DLD1 (cell line): ENCODE data around the gene GFI1.

Experiments used
- in situ Hi-C: cut with HindIII; loops from 2 replicates; pipeline ENCODE4 v1.10.0; 2017; ENCODE audit warnings: low sequenced_read_pairs

Gene GFI1

DNA sequence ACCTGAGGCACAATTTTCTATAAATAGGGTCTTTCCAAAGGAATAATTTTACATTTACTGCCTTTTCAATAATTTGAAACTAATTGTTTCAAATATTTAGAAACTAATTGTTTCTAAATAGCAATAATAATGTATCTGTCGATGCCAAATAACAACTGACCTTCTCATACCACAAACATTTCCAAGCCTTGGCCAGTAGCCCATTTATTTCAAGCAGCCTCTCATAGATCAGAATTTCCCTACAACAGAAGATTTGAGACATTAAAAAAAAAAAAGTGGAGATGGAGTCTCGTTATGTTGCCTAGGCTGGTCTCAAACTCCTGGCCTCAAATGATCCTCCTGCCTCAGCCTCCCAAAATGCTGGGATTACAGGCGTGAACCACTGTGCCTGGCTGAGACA lies 2.1 kb upstream of the GFI1 start:
- in situ Hi-C loops, result no loop called here

DNA sequence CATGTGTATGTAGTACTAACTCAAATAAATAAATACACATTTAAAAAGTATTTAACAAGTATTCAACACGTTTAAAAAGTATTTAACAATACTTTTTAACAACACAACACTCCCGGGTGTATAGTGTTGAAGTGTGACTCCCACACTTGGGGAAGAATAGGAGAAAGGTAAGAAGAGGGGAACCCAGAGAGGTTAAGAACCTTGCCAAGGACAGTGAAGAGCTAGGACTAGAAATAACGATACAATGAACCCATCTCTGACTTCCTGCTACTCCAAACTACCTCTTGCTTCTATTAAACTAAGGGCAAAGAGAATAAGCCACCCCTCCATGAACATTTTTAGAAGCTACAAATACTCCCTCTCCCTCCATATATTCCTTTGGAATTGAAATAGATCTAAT lies 1.7 kb upstream of the GFI1 start:
- in situ Hi-C loops, result no loop called here

DNA sequence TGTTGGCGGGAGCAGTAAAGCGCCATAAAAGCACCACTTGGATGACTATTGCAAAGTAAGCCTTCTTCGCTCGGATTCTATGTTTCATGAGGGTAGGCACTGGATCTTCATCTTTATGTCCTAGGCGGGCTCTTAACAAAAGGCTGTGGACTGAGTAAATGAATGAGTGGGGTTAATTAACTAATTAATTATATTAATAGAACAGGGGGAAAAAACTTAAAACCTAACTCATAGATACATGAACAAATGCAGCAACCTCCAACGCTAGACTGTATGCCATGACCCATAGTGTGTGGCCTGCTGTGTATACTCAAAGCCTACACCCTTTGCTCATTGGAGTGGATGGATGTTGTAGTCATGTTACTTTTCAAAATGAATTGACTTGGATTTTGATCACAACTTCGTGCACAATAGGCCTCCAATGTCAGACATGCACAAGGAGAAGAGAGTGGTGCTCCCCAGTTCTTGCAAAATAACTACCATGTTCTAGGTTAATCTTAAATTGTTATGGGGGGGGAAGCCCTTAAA lies 417 bp upstream of the GFI1 start:
- in situ Hi-C loops, result no loop called here

DNA sequence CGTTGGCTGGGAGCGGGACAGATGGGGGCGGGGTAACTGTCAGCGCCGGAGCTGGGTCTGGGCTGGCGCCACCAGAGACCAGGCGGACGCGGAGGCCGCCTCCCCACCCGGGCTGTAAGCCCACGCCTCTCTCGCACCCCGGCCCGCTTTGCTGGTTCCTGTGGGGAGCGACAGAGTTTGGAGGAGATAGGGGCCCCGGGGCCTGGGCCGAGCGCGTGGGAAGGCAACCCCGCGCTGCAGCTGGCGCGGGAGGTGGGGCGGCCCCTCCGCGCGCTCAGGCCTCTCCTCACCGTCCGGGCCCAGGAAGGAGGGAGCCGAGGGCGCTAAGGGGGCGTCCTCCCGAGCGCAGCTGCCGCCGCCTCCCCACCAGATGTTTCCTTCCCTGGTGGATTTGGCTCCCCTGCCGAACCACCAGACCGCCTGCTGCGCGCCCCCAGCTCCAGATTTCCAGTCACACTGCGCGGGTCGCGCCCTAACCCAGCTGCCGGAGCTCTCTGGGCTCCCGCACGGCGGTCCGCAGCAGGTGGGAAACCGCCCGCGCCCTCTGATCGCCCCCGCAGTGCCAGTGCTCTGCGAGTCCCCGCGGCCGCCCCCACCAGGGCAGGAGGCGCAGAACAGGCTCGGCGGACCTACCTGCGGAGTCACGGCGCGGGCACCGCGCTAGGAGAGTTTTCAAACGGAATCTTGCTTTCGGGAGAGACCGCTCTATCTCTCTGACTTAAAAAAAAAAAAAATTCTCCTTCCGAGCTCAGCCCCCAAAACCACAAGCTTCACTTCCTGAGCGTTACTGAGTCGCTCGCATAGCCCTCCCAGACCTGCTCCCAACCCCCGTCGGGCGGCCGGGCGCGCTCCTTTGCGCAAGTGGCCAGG lies 1.1 kb downstream of the GFI1 start:
- in situ Hi-C loops, result no loop called here

DNA sequence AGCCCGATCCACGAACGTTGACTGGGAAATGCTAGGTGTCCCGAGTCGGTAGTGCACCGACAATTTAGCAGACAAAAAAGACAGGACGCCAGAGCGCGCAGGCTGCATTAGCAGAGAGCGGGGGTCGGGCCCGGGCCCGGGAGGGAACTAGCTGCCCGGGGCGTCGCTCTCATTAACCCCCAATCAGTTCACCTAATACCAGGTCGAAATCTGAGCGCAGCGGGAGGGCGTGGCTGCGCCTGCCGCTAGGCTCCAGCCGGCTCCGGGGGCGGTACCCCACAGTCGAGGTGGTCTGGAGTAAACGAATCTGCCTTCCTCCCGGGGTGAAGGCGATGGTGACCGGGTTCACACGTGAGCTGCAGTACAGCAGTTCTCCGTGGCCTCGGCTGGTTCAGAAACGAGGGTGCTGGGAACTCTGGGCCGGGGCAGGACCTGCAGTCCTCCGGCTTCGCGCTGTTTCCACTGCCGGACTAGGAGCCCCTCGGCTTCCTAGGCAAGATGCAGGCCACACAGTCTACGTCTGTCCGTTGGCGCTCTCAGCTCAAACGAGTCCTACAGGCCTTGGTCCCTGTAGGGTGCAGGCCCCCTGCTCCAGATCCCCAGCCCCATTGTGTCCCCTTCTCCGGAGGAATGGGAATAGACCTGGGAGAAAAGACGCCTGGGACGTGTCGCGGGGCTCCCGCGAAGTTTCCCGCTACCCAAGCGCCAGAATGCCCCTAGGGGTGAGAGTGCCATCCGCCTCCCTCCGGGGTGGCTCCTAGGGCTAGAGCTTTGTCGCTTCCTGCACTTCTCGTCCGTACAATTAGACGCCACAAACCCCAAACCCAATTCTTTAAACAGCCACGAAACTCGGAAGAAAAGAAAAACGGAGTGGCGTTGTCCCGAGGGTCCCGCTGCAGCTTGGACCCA lies 2.0 kb downstream of the GFI1 start:
- in situ Hi-C loops, result no loop called here

DNA sequence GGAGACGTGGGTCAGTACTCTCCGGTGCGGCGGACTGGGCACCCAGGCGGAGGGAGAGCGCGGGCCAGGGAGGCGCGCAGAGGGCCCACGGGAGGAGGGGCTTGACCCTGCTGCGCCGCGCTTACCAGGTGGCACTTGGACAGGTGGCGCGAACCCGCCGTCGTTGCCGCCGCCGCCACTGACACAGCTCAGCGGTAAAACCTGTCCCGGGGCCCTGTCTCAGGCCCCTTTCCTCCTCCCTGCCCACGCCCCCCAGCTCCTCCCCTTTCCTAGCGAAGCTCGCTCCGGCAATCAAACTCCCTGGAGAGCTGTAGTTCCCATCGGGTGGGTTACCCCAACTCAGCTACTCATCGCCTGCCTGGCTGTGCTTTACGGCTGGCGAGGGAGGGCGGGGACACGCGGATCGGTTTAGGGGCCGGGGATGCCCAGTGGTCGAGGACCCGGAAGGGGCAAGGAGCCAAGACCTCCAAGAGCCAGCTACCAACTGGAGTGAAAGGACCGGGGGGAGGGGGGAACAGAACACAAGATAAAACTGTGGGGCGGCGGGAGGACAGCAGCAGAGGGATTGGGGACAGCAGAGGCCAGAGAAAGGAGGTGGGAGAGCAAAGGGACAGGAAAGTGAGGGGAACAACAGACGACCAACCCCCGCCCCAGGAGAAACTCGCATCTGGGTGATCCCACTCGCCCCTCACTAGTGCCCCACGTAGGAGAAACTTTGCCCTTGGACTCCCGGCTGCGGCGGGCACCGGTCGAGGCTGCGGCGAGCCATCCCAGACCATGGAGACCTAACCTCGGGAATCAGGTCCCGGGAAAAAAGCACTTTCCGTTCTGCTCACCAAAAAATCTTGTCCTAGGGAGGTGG lies 2.9 kb downstream of the GFI1 start:
- in situ Hi-C loops, result no loop called here

DNA sequence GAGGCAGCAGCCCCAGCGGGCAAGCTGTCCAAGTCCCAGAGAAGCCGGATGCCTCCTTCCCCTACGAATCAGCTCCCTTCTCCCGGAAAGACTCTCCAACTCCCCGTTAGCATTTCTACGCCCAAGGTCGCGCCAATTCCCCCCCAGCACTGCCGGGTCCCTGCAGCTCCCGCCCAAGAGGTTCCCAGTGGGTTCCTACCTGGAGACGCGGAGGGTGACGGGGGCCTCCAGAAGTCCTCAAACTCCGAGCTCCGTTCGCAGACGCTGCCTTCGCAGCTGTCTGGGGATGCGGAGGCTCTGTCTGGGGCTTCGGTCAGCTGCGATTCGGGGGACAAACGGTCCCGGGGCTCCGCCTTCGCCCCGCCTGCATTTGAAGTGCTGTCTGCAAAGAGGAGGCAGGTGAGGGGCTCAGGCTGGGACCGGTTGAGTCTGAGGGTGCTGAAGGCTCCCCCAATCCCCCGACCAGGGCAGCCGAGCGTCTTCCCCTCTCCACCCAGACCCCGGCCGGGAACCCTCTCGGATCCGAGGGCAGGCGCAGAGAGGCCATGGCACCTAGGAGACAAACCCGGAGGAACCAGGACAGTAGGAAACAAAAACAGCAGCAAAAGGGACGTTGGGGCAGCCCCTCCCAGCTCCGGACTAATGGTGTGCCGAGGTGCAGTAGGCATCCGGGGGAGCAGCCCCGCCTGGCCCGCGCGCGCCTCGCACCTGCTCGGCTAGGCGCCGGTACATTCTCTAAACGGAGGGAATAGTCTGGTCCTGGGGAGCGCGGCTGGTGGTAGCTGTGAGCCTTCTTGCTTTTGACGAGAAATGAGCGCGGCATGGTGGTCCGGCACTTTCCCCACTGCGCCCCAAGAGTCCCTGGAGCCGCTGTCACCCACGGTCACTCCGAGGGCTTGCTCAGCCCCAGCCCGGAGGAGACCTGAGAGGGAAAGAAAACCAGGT lies 3.8 kb downstream of the GFI1 start:
- in situ Hi-C loops, result no loop called here

DNA sequence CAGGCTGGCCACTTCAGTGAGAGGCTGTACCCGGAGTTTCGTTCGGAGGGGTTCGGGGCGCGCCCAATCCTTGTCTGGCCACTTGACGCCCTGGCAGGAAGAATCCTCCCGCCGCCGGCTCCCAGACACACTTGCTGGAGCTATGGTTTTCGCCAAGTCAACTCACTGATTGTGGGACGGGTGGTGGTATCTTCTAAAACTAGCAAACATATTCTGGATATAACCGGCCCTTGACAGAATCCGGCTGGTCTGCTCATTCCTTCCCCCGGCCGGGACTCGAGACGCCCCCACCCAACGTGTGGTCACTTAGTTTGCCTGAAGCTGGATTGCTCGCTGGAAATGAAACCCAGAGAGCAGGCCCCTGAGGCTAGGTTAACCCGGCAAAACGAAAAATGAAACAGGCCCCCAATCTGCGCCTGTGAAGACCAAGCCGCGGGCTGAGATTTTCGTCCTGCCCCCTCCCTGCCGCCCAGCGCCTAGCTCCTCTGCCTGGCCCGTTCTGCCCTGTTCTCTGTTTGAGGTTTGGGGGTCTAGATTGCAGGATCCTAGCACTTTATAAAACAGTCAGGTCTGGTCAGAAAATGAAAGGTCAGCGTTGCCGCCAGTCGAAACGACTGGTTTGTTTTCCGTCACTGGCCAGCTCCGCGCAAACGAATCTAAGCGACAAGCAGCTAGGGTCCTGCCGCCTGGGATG lies 4.6 kb downstream of the GFI1 start:
- in situ Hi-C loops, result no loop called here

DNA sequence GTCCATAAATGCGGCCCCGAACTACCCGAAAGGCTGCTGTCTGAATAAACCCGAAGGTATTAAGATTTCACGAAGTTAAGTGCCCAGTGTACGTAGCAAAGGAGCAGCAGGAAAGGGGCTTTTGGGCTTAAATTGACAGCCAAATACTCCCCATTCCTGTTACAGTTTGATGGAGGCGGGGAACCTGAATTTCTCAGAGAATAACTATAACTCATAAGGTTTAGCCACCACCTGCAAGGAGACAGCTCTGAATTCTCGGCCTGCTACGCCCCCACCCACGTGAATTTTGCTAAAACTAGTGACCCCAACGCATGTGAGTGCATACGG lies 5.2 kb downstream of the GFI1 start:
- in situ Hi-C loops, result no loop called here

DNA sequence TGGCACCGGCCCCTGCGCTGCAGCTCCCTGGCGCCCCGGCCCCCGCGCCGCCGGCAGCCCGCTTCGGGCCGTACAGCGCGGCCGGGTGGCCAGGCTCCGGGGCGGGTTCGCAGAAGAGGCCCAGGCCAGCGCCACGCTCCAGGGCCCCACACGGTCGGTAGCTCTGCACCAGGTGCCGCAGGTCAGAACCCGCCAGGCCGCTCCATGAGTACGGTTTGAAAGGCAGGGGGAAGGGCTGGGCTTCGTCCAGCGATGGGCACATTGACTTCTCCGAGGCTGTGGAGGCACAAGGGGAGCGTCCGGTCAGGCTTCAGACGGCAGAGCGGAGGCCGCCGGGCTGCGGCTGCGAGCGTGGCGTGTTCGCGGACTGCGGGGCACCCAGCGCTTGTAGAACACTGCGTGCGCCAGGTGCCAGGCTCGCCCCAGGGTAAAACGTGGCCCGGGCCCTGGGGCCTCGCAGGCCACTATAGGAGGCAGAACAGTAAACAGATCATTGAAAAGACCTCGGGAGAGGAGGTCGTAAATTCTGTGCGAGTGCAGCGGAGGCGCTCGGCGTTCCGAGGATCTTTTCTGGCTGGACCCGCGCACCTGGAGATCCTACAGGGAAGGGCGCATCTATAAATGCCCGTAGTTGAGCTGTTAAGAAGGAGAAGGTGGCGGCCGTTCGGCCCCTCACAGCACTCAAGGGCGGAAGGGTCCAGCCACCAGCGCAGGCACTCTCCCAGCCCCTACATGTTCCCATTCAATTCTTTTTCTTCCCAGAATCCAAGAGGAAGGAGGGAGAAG lies 5.7 kb downstream of the GFI1 start:
- in situ Hi-C loops, result no loop called here

DNA sequence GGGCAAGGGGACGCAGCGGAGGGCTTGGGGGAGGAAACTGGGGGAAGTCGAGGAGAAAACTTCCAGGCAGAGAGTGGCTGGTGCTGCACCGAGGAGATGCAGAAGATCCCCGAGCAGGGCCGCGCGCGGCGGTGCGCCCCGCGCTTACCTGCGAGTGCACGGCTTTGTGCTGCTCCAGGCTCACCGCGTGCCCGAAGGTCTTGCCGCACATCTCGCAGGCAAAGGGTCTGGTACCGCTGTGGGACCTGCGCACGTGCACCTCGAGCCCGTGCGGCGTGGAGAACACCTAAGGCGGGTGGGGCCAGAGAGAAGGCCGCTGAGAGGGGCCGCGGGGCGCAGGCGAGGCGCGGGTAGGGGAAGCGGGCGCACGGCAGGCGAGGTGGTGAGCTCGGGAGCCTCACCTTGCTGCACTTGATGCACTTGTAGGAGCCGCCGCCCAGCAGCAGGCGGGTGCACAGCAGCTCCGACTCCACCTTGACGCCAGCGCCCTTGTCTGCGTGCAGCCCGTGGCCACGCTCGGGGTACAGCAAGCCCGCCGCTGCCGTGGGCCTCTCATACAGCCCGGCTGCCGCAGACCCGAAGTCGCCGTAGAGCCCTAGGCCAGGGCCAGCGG lies 6.4 kb downstream of the GFI1 start:
- in situ Hi-C loops, result no loop called here

DNA sequence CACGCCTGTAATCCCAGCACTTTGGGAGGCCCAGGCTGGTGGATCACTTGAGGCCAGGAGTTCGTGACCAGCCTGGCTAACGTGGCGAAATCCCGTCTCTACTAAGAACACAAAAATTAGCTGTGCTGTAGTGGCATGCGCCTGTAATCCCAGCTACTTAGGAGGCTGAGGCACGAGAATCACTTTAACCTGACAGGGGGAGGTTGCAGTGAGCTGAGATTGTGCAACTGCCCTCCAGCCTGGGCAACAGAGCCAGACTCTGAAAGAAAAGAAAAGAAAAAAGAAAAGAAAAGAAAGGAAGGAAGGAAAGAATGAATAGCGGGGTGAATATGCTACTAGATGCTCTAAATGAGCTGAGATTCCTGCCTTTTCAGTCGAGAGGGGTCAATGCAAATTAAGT lies 7.1 kb downstream of the GFI1 start:
- in situ Hi-C loops, result no loop called here

DNA sequence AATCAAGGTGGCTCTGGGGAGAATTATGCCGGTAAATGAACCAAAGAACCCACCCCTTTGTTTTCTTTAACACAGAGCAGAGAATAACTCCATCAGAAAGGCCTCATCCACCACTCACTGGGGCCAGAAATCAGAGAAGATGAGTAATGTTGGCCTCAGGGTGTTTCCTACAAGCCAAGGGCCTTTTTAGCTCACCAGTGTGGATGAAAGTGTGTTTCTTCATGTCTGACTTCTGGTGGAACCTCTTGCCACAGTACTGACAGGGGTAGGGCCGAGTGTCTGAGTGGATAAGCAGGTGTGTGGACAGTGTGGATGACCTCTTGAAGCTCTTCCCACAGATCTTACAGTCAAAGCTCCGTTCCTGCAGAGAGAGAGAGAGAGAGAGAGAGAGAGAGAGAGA lies 8.3 kb downstream of the GFI1 start:
- in situ Hi-C loops, result no loop called here

DNA sequence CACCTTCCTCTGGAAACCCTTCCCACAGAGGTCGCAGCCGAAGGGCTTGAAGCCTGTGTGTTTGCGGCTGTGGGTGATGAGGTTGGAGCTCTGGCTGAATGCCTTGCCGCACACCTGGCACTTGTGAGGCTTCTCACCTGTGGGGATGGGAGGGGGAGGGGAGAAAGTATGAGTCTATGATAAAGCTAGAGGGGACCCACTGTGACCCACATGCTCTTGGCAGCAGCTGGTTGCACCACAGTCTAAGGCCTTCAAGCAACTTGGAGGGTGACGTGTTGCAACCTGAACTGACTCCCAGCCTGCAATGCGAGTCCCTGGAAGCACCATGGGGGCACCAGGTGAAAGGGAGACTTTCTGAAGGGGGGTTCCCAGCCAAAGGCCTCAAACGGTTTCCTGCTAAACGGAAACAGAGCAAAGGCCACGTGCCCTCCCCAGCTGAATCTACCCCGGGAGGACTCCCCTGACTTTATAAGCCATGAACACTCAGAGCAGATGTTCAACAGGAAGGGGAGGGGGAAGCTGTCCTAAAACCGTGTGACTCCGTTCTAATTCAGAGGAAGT lies 10.6 kb downstream of the GFI1 start:
- in situ Hi-C loops, result no loop called here

DNA sequence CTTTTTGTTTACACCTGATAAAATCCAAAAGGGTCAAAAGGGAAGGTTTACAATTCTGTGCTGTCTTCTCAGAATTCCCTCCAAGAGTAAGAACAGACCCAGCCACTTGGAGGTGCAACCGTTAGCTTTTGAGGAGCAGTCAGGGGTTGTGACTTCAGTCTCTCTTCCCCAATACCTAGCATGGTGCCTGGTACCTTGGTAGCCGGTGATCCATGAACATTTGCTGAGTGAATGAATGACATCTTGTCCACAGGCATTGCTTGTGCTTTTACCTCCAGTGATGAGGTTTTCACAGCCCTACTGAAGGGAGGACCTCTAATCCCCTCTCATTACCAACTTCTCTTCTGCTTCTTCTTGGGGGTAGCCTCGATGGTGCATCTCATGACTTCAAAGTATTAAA lies 11.7 kb downstream of the GFI1 start:
- in situ Hi-C loops, result no loop called here

DNA sequence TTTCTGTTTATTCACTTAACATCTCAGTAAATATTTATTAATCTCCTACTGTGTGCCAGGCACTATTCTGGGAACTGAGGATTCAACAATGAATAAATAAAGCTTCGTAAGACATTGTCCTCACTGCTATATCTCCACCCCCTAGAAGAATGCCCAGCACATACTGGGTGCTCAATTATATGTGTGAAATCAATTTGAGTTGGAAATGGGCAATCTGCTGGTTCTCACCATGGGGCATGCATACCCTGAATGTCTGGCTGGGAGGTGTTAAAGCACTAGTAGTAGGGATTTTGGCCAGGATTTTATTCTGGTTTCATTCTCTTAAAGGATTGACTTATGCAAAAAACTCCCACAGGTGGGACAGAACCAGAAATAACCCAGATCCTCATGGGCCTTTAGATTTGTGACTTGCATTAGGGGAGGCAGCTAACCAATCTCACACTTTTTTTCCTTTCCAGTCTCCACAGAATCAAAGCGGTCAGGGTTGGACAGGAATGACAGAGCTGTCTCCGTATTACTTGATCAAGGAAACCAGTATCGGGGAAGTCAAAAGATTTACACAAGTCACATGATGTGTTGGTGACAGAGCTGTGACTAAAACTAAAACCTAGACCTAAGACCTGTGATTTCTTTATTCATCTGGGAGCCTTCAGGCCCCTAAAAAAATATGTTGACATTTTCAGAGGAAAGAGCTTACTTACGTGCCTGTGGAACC lies 12.8 kb downstream of the GFI1 start:
- in situ Hi-C loops, result no loop called here

DNA sequence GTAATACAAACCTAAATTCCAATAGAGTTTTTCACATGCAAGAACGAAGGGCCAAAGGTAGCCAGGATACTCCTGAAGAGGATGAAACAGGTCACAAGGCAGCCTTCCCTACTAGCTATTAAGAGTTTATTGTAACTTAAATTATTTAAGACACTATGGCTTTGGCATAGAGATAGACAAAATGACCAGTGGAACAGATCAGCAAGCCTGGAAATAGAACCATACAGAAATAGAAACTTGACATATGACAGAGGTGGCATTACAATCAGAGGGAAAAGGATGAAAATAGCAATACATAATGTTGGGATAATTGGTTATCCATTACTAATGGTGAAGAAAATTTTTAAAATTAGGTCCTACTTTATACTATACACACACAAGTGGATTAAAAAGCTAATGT lies 16.5 kb downstream of the GFI1 start:
- in situ Hi-C loops, result no loop called here
